Neural progenitor cell (in vitro differentiated cells): Measurements from ENCODE around the gene LGALS8. TPM values are rescaled to one million over a fixed set of nuclear protein-coding genes. Genes with fewer than 3 reads are reported as not detected.

Experiments used
- DNase-seq: peaks from one replicate; pipeline ENCODE4 v3.0.0-alpha.2; 2016; ENCODE audit warnings: low spot score
- H2AFZ ChIP-seq: fragments of 200-600 bp; sonication (generic); replicated peaks from 2 replicates; pipeline ENCODE4 v1.6.1; 2016; ENCODE audit warnings: antibody characterized with exemption
- H3F3A ChIP-seq: fragments of 200-600 bp; sonication (generic); 2 replicates; pipeline ENCODE4 v1.6.1; 2016; ENCODE audit warnings: antibody characterized with exemption, low read depth
- H3K27ac ChIP-seq: fragments of 200-600 bp; sonication (generic); 2 replicates; pipeline ENCODE4 v1.5.1; 2016; ENCODE audit warnings: mild to moderate bottlenecking
- H3K27me3 ChIP-seq: fragments of 200-600 bp; sonication (generic); 2 replicates; pipeline ENCODE4 v1.6.1; 2016; ENCODE audit warnings: mild to moderate bottlenecking, moderate library complexity
- H3K36me3 ChIP-seq: fragments of 200-600 bp; sonication (generic); 2 replicates; pipeline ENCODE4 v1.5.1; 2016
- H3K4me1 ChIP-seq: fragments of 200-600 bp; sonication (generic); 2 replicates; pipeline ENCODE4 v1.6.1; 2016; ENCODE audit warnings: mixed run types
- H3K4me2 ChIP-seq: fragments of 200-600 bp; sonication (generic); 2 replicates; pipeline ENCODE4 v1.6.1; 2016
- H3K4me3 ChIP-seq: fragments of 200-600 bp; sonication (generic); 2 replicates; pipeline ENCODE4 v1.5.1; 2016
- H3K79me2 ChIP-seq: fragments of 200-600 bp; sonication (generic); 2 replicates; pipeline ENCODE4 v1.6.1; 2016; ENCODE audit warnings: low read depth
- H3K9ac ChIP-seq: fragments of 200-600 bp; sonication (generic); 2 replicates; pipeline ENCODE4 v1.6.1; 2016
- H3K9me3 ChIP-seq: fragments of 200-600 bp; sonication (generic); 2 replicates; pipeline ENCODE4 v1.5.1; 2016; ENCODE audit warnings: low read depth
- H4K20me1 ChIP-seq: fragments of 200-600 bp; sonication (generic); 2 replicates; pipeline ENCODE4 v1.6.1; 2016; ENCODE audit warnings: low read depth
- H3K27ac Mint-ChIP-seq: 3 replicates; pipeline ENCODE4 v1.8.0; 2021; ENCODE audit warnings: mixed read lengths
- H3K27me3 Mint-ChIP-seq: 2 replicates; pipeline ENCODE4 v1.8.0; 2022; ENCODE audit warnings: low read depth, mild to moderate bottlenecking, inconsistent platforms, moderate library complexity, mixed read lengths; ENCODE audit not compliant: insufficient read depth
- H3K36me3 Mint-ChIP-seq: 3 replicates; pipeline ENCODE4 v1.8.0; 2021; ENCODE audit warnings: mixed read lengths
- H3K4me1 Mint-ChIP-seq: 3 replicates; pipeline ENCODE4 v1.8.0; 2021; ENCODE audit warnings: mixed read lengths
- H3K4me3 Mint-ChIP-seq: 3 replicates; pipeline ENCODE4 v1.8.0; 2021; ENCODE audit warnings: mild to moderate bottlenecking, moderate library complexity, mixed read lengths
- H3K9me3 Mint-ChIP-seq: 3 replicates; pipeline ENCODE4 v1.8.0; 2020; ENCODE audit warnings: mixed read lengths
- CTCF ChIP-seq: fragments of 200-600 bp; sonication (generic); IDR thresholded peaks from 2 replicates; pipeline ENCODE4 v1.5.1; 2017; ENCODE audit warnings: antibody characterized with exemption, mild to moderate bottlenecking
- EZH2 ChIP-seq: fragments of 200-600 bp; sonication (generic); IDR thresholded peaks from 2 replicates; pipeline ENCODE4 v1.6.1; 2017; ENCODE audit warnings: antibody characterized with exemption, mild to moderate bottlenecking, moderate library complexity
- EZH2phosphoT487 ChIP-seq: fragments of 200-600 bp; sonication (generic); IDR thresholded peaks from 2 replicates; pipeline ENCODE4 v1.6.1; 2017; ENCODE audit warnings: antibody characterized with exemption
- total RNA-seq: library from RNA; depleted of rRNA; stranded (reverse); fragments of >200 nt; gene quantifications from 2 replicates; pipeline ENCODE4 v1.2.3, GENCODE V29; 2015; ENCODE audit warnings: low replicate concordance

Gene LGALS8
- total RNA-seq, 1 donor from 2014 or later: 28.1 TPM

GRCh38 chr1:236535662-236536161 is 11.9 kb downstream of the LGALS8 start:
- Mint-ChIP-seq H3K27me3 (peaks cover 2% of the 10 kb centered on the region), H3K4me1 (peaks cover 9% of the 10 kb centered on the region), H3K4me3 (no peak overlapping the region), H3K36me3 (peaks cover 3% of the 10 kb centered on the region), H3K27ac (no peak overlapping the region), H3K9me3 (no peaks in the 10 kb centered on the region)
- Histone ChIP-seq H4K20me1 (no peaks in the 10 kb centered on the region), H3F3A (no peaks in the 10 kb centered on the region), H3K27me3 (no peaks in the 10 kb centered on the region), H3K4me3 (no peak overlapping the region), H3K9me3 (no peaks in the 10 kb centered on the region), H3K79me2 (no peaks in the 10 kb centered on the region), H2AFZ (no peak overlapping the region), H3K4me2 (no peak overlapping the region), H3K27ac (no peak overlapping the region), H3K9ac (no peak overlapping the region), H3K4me1 (no peaks in the 10 kb centered on the region), H3K36me3 (no peaks in the 10 kb centered on the region)
- DNase-seq: no peak
- TF ChIP-seq EZH2phosphoT487 (no peak), CTCF (no peak)

GRCh38 chr1:236536540-236536939 is 12.8 kb downstream of the LGALS8 start:
- Histone ChIP-seq H3F3A (no peaks in the 10 kb centered on the region), H3K4me2 (no peak overlapping the region), H2AFZ (no peak overlapping the region), H3K79me2 (no peaks in the 10 kb centered on the region), H3K9me3 (no peaks in the 10 kb centered on the region), H3K4me3 (no peak overlapping the region), H3K4me1 (no peaks in the 10 kb centered on the region), H4K20me1 (no peaks in the 10 kb centered on the region), H3K9ac (no peak overlapping the region), H3K27me3 (no peaks in the 10 kb centered on the region), H3K27ac (no peak overlapping the region), H3K36me3 (no peaks in the 10 kb centered on the region)
- Mint-ChIP-seq H3K36me3 (peaks cover 3% of the 10 kb centered on the region), H3K27ac (no peak overlapping the region), H3K9me3 (no peaks in the 10 kb centered on the region), H3K4me3 (no peak overlapping the region), H3K4me1 (peaks cover 9% of the 10 kb centered on the region), H3K27me3 (peaks cover 2% of the 10 kb centered on the region)
- TF ChIP-seq EZH2 (no peak), CTCF (no peak), EZH2phosphoT487 (no peak)
- DNase-seq: no peak

GRCh38 chr1:236540813-236541465 is 17.2 kb downstream of the LGALS8 start:
- no peak overlapping the region for H2AFZ ChIP-seq
- no peaks in the 10 kb centered on the region for H3K4me1 ChIP-seq
- Mint-ChIP-seq H3K9me3 (no peaks in the 10 kb centered on the region), H3K4me3 (no peak overlapping the region), H3K27me3 (peaks cover 2% of the 10 kb centered on the region), H3K4me1 (no peaks in the 10 kb centered on the region), H3K36me3 (peaks cover 12% of the 10 kb centered on the region), H3K27ac (no peak overlapping the region)
- H3K4me3 ChIP-seq: no peak overlapping the region
- H3K9me3 ChIP-seq: no peaks in the 10 kb centered on the region
- no peaks in the 10 kb centered on the region for H4K20me1 ChIP-seq
- TF ChIP-seq CTCF (no peak), EZH2 (no peak), EZH2phosphoT487 (no peak)
- no peaks in the 10 kb centered on the region for H3F3A ChIP-seq
- H3K27me3 ChIP-seq: no peaks in the 10 kb centered on the region
- no peaks in the 10 kb centered on the region for H3K79me2 ChIP-seq
- no peak overlapping the region for H3K9ac ChIP-seq
- H3K27ac ChIP-seq: no peak overlapping the region
- DNase-seq: no peak
- H3K36me3 ChIP-seq: no peaks in the 10 kb centered on the region
- H3K4me2 ChIP-seq: no peak overlapping the region
